NOMO-1 (cell line): ENCODE data around the gene DOHH.
"Not testable (repeated sequence)": the region's sequence is repeated elsewhere in the genome, so short reads cannot be mapped to it uniquely, and the experiment has no call there.

Experiments used
- DNase-seq, 2 experiments: peaks; one replicate each; lab custom pipeline; 2025; ENCODE audit not compliant: unreplicated experiment in 2 of 2; lab: John Stamatoyannopoulos, UW

The DOHH gene

GRCh38 chr19:3520166-3521103 lies 20.0 kb upstream of the DOHH start:
- DNase-seq = no peak

- no peak for DNase-seq
Measured at GRCh38 chr19:3519126-3519525, 18.7 kb upstream of the DOHH start.

- no peak for DNase-seq
Measured at GRCh38 chr19:3518659-3519058, 18.2 kb upstream of the DOHH start.

GRCh38 chr19:3518255-3518654 lies 17.8 kb upstream of the DOHH start:
- DNase-seq = no peak

- no peak for DNase-seq
Measured at GRCh38 chr19:3517638-3518037, 17.2 kb upstream of the DOHH start.

GRCh38 chr19:3516675-3517207 lies 16.3 kb upstream of the DOHH start:
- no peak for DNase-seq

- no peak for DNase-seq
Measured at GRCh38 chr19:3515891-3516422, 15.5 kb upstream of the DOHH start.

GRCh38 chr19:3514930-3515329 lies 14.5 kb upstream of the DOHH start:
- DNase-seq = no peak

- DNase-seq = no peak
Measured at GRCh38 chr19:3513229-3514140, 13.0 kb upstream of the DOHH start.

- DNase-seq = no peak
Measured at GRCh38 chr19:3512562-3513228, 12.2 kb upstream of the DOHH start.

GRCh38 chr19:3511506-3512251 lies 11.2 kb upstream of the DOHH start:
- DNase-seq = no peak

GRCh38 chr19:3510727-3511126 lies 10.3 kb upstream of the DOHH start:
- DNase-seq = no peak

GRCh38 chr19:3509566-3509989 lies 9.1 kb upstream of the DOHH start:
- DNase-seq = no peak

- DNase-seq = no peak
Measured at GRCh38 chr19:3508771-3509535, 8.5 kb upstream of the DOHH start.

- not testable (repeated sequence) for DNase-seq
Measured at GRCh38 chr19:3508121-3508661, 7.7 kb upstream of the DOHH start.

GRCh38 chr19:3507371-3508120 lies 7.1 kb upstream of the DOHH start:
- no peak for DNase-seq

GRCh38 chr19:3506384-3507340 lies 6.2 kb upstream of the DOHH start:
- DNase-seq = peak in 1 of 2 experiments; percentile 5
